Measurements from ENCODE around the gene CHRNA5.

CHRNA5 gene

DNA sequence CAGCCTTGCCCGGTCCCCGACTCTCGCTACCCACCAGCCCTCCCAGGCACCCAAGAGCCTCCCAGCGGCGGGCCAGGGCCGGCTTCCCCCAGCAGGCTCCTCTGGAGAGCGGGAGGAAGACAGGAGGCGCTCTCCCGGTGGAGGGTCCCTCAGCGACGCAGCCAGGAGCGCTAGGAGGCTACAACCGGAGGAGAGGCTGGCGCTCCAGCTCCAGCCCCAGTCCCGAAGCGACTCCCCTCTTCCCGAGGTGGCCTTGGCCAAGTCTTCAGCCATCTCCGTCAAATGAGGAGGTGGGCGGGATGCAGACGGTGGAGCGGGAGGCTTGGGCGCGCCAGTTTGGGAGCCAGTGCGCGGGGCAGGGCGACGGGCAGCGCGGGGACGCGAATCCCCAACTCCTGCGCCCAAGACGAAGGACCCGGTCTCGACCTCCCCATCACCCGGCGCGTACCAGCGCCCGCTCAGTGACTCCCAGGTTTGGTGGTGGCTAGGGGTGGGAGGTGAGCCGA, 54.8 kb downstream of the CHRNA5 start:
- peak; percentile 77 for DNase-seq (ENCODE audit: extremely low spot score)
- CTCF ChIA-PET, result interaction anchor here (0.5 to 0.6 kb wide), 3 partner anchors 19 to 112 kb away, joined by 3 to 4 read pairs (median 3); partner anchors contain the start of gene HYKK
- TF ChIP-seq SUZ12 (IDR thresholded peaks at IDR 0.05), result no peak
- TF ChIP-seq L3MBTL2 (conservative IDR thresholded peaks at IDR 0.05), result peak; percentile 71
- POLR2A ChIA-PET, result interaction anchor here (0.9 to 1.3 kb wide), 2 partner anchors 80 to 321 kb away, joined by 3 read pairs; partner anchors contain the start of genes PSMA4 and SKIC8

- ChIA-PET POLR2A (interaction anchor here (0.9 to 1.3 kb wide), 3 partner anchors 55 to 321 kb away, joined by 3 to 4 read pairs (median 3); partner anchors contain the start of genes CHRNA5, PSMA4 and SKIC8), CTCF (interaction anchor here (0.6 kb wide), 1 partner anchor 80 kb away, joined by 4 read pairs; no protein-coding TSS in a partner anchor)
- DNase-seq (ENCODE audit: extremely low spot score), result peak; percentile 51
- no peak for TF ChIP-seq NFRKB (IDR thresholded peaks at IDR 0.05)
- TF ChIP-seq ARNT (IDR thresholded peaks at IDR 0.05), result no peak
- TF ChIP-seq CTBP1 (IDR thresholded peaks at IDR 0.05; ENCODE audit: borderline replicate concordance), result no peak
- TF ChIP-seq L3MBTL2 (conservative IDR thresholded peaks at IDR 0.05), result no peak
- TF ChIP-seq LEF1 (IDR thresholded peaks at IDR 0.05; ENCODE audit: borderline replicate concordance), result no peak
- TF ChIP-seq FOXK2 (IDR thresholded peaks at IDR 0.05), result no peak
- TF ChIP-seq TARDBP (IDR thresholded peaks at IDR 0.05), result no peak
- TF ChIP-seq ZNF384 (IDR thresholded peaks at IDR 0.05), result no peak
- TF ChIP-seq FOXA1 (IDR thresholded peaks at IDR 0.05), result no peak
- no peak for TF ChIP-seq SUZ12 (IDR thresholded peaks at IDR 0.05)
- TF ChIP-seq SP1 (IDR thresholded peaks at IDR 0.05), result no peak
- TF ChIP-seq, protein P1, sequence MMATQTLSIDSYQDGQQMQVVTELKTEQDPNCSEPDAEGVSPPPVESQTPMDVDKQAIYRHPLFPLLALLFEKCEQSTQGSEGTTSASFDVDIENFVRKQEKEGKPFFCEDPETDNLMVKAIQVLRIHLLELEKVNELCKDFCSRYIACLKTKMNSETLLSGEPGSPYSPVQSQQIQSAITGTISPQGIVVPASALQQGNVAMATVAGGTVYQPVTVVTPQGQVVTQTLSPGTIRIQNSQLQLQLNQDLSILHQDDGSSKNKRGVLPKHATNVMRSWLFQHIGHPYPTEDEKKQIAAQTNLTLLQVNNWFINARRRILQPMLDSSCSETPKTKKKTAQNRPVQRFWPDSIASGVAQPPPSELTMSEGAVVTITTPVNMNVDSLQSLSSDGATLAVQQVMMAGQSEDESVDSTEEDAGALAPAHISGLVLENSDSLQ (IDR thresholded peaks at IDR 0.05), result no peak
Observed at GRCh38 chr15:78620527-78621421, 55.5 kb downstream of the CHRNA5 start, which contains the start of gene CHRNA3. Gene CHRNA3, minus strand, starts transcription at chr15:78620996. Its CDS starts 202 bp downstream, at chr15:78620794.

DNA sequence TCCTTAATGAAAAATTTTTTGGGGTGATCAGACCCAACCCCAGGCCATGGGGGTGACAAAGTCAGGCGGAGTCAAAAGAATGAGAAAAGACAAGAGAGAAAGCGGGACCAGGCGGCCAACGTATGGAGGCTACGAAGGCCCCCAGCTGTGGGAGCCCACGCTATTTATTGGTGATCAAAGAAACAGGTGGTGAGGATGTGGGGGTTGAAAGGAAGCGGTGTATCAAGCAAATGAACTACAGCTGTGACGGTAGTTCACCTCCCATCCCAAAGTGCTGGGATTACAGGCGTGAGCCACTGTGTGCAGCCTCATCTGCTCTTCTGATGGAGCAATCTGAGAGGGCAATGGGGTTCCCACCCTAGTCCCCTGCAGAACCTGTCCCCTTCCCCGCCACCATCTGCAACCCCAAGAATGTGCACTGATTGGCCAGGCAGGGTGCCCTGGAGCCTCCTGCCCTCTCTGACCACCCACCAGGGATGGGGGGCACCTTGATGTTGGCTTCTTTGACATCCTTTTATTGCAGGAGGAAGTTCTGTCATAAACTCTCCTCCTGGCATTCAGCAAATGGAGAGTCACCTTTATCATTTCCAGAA, 56.6 kb downstream of the CHRNA5 start:
- DNase-seq (ENCODE audit: extremely low spot score), result no peak
- ChIA-PET CTCF (no interaction called here), POLR2A (no interaction called here)
- no peak for TF ChIP-seq ELF4 (IDR thresholded peaks at IDR 0.05)
- TF ChIP-seq, protein P1 (IDR thresholded peaks at IDR 0.05), result no peak
- TF ChIP-seq BHLHE40 (IDR thresholded peaks at IDR 0.05; ENCODE audit: borderline replicate concordance), result no peak
- TF ChIP-seq FOXK2 (IDR thresholded peaks at IDR 0.05), result no peak
- TF ChIP-seq LEF1 (IDR thresholded peaks at IDR 0.05; ENCODE audit: borderline replicate concordance), result no peak
- TF ChIP-seq TARDBP (IDR thresholded peaks at IDR 0.05), result no peak
- TF ChIP-seq FOXM1 (IDR thresholded peaks at IDR 0.05; ENCODE audit: borderline replicate concordance), result no peak
- no peak for TF ChIP-seq SUZ12 (IDR thresholded peaks at IDR 0.05)
- no peak for TF ChIP-seq HDGF (IDR thresholded peaks at IDR 0.05; ENCODE audit: borderline replicate concordance)

DNA sequence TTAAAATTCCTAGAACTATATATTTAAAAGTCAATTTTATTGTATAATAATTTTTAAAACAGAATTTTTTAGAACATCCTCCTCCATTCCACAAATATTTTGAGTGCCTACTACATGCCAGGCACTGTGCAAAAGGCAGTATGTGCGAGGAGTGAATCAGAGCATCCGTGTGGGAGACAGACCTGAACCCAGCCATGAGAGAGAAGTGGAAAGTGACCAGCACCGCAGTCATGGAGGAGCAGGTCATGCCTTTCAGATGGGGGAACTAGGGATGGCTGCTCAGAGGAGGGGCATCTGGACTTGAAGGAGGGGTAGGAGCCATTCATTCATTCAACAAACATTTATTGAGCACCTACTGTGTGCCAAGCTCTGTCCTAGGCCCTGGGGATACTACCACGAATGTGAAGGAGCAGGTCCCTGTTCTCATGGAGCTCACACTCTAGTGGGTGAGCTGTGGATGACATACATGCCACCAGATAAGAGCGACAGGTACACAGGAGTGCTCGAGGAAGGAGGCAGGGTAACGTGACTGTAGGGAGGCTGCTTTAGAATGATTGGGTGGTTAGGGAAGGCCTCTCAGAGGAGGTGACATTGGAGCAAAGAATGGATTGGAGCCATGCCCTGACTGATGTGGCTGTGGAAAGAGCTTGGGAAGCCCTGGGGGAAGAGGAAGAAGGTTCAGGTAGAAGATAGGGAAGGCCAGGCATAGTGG, 58.6 kb downstream of the CHRNA5 start:
- CTCF ChIA-PET, result interaction anchor here (1.0 kb wide), 1 partner anchor 11 kb away, joined by 3 read pairs; no protein-coding TSS in a partner anchor

More for the DNA sequence above, 58.6 kb downstream of the CHRNA5 start:
- DNase-seq (ENCODE audit: extremely low spot score), result no peak
- TF ChIP-seq ZNF384 (IDR thresholded peaks at IDR 0.05) (no peak), TARDBP (IDR thresholded peaks at IDR 0.05) (no peak), FOXA1 (IDR thresholded peaks at IDR 0.05) (no peak), LEF1 (IDR thresholded peaks at IDR 0.05; ENCODE audit: borderline replicate concordance) (no peak), SP1 (IDR thresholded peaks at IDR 0.05) (no peak), HDGF (IDR thresholded peaks at IDR 0.05; ENCODE audit: borderline replicate concordance) (no peak), BHLHE40 (IDR thresholded peaks at IDR 0.05; ENCODE audit: borderline replicate concordance) (no peak), CTBP1 (IDR thresholded peaks at IDR 0.05; ENCODE audit: borderline replicate concordance) (no peak), L3MBTL2 (conservative IDR thresholded peaks at IDR 0.05) (no peak), ELF4 (IDR thresholded peaks at IDR 0.05) (no peak), NFRKB (IDR thresholded peaks at IDR 0.05) (no peak), FOXM1 (IDR thresholded peaks at IDR 0.05; ENCODE audit: borderline replicate concordance) (no peak), FOXK2 (IDR thresholded peaks at IDR 0.05) (no peak), ARNT (IDR thresholded peaks at IDR 0.05) (no peak), SUZ12 (IDR thresholded peaks at IDR 0.05) (no peak)
- TF ChIP-seq, protein P1 (IDR thresholded peaks at IDR 0.05), result no peak
- POLR2A ChIA-PET, result interaction anchor here (0.7 kb wide), 1 partner anchor 325 kb away, joined by 3 read pairs; the partner anchor contains the start of gene SKIC8
